ENCODE data around the gene KLHL26.
"Not testable (repeated sequence)": the region's sequence is repeated elsewhere in the genome, so short reads cannot be mapped to it uniquely, and the experiment has no call there.

Gene KLHL26

GRCh38 chr19:18636969-18637629 is at the start of gene KLHL26:
KLHL26 (plus strand) TSS chr19:18637028; CDS start chr19:18637055, 27 bp downstream.
- peaks cover 35% of the 10 kb centered on the region for H4K20me1 ChIP-seq
- H3K4me2 ChIP-seq, result peak within 1 kb of the TSS; percentile 99
- peaks cover 35% of the 10 kb centered on the region for H3K4me1 ChIP-seq
- H3K27me3 ChIP-seq, result no peaks in the 10 kb centered on the region
- no peaks in the 10 kb centered on the region for H3K9me3 ChIP-seq
- TF ChIP-seq Cebpa-rat (IDR thresholded peaks at IDR 0.05), result no peak
- peak within 1 kb of the TSS; percentile 90 for H3K4me3 ChIP-seq
- H3K27ac ChIP-seq, result peak within 1 kb of the TSS; percentile 91
- peaks cover 9% of the 10 kb centered on the region; the same call in 1 of the 2 replicates for H3K36me3 ChIP-seq
- H3K9ac ChIP-seq, result peak within 1 kb of the TSS; percentile 94

GRCh38 chr19:18587561-18587960 is 49.3 kb upstream of the KLHL26 start:
- Histone ChIP-seq H4K20me1 (peaks cover 17% of the 10 kb centered on the region), H3K36me3 (peaks cover 21% of the 10 kb centered on the region), H3K4me3 (no peak overlapping the region), H3K27ac (no peak overlapping the region), H3K9ac (no peak overlapping the region), H3K4me2 (peak overlapping the region; percentile 98), H3K9me3 (peaks cover 7% of the 10 kb centered on the region), H3K27me3 (no peaks in the 10 kb centered on the region), H3K4me1 (peaks cover 58% of the 10 kb centered on the region)
- TF ChIP-seq Cebpa-rat (IDR thresholded peaks at IDR 0.05), result no peak

- H3K27ac ChIP-seq, result peak overlapping the region; percentile 85
- peak overlapping the region; percentile 98 for H3K4me2 ChIP-seq
- peaks cover 18% of the 10 kb centered on the region for H4K20me1 ChIP-seq
- peaks cover 63% of the 10 kb centered on the region for H3K4me1 ChIP-seq
- H3K9ac ChIP-seq, result peak overlapping the region; percentile 78
- H3K36me3 ChIP-seq, result peaks cover 21% of the 10 kb centered on the region
- TF ChIP-seq Cebpa-rat (IDR thresholded peaks at IDR 0.05), result no peak
- H3K27me3 ChIP-seq, result no peaks in the 10 kb centered on the region
- H3K9me3 ChIP-seq, result peaks cover 7% of the 10 kb centered on the region
- peak overlapping the region; percentile 78 for H3K4me3 ChIP-seq
Observed at GRCh38 chr19:18587962-18588610, 48.7 kb upstream of the KLHL26 start.

DNA sequence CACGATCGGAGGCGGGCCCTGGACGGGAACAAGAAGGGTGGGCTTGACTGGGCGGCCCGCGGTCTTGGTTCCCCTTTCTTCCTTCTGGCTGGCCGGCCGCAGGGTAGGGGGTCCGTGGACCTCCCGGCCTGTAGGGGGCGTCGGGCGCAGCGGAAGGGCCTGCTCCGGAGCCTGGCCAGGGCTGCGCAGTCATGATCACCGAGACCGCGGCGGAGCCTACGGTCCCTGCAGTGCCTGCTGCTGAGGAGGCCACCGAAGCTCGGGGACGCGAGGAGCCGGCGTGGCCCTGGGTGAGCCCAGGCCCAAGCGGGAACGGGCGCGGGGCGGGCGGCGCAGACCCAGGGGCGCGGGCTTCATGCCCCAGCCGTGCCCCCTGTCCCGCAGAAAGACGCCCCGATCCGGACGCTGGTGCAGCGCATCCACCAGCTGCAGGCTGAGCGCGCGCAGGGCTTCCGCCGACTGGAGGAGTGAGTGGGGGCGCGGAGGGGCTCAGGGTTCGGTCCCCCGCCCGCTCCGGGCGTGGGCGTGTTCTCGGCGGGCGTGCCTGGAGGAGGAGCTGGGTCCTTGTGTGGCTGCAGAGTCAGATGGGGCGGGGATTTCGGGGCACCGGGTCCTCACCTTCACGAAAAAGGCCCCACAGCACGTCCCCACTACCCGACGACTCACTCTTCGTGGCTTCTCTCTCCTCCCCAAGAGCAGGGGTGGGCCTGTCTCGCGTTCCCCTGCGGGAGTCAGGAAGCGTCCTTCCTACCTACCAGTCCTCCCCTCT is 48.0 kb upstream of the KLHL26 start, which contains the start of gene REX1BD:
Gene REX1BD (plus strand): TSS at position 188 of the 769 bp plus-strand sequence. CDS start 4 bp downstream, at position 192.
- peak within 1 kb of the TSS; percentile 78 for H3K4me3 ChIP-seq
- peak within 1 kb of the TSS; percentile 78 for H3K9ac ChIP-seq
- no peak for TF ChIP-seq Cebpa-rat (IDR thresholded peaks at IDR 0.05)
- H3K4me2 ChIP-seq, result peak within 1 kb of the TSS; percentile 98
- peak within 1 kb of the TSS; percentile 85 for H3K27ac ChIP-seq
- H3K36me3 ChIP-seq, result peaks cover 21% of the 10 kb centered on the region
- peaks cover 70% of the 10 kb centered on the region for H3K4me1 ChIP-seq
- H4K20me1 ChIP-seq, result peaks cover 25% of the 10 kb centered on the region
- H3K9me3 ChIP-seq, result peaks cover 7% of the 10 kb centered on the region
- no peaks in the 10 kb centered on the region for H3K27me3 ChIP-seq

GRCh38 chr19:18589380-18590272 is 47.2 kb upstream of the KLHL26 start:
- H3K4me2 ChIP-seq, result peak overlapping the region; percentile 98
- peak overlapping the region; percentile 78 for H3K4me3 ChIP-seq
- H3K36me3 ChIP-seq, result peaks cover 21% of the 10 kb centered on the region
- peak overlapping the region; percentile 85 for H3K27ac ChIP-seq
- H4K20me1 ChIP-seq, result peaks cover 26% of the 10 kb centered on the region
- no peak for TF ChIP-seq Cebpa-rat (IDR thresholded peaks at IDR 0.05)
- H3K27me3 ChIP-seq, result no peaks in the 10 kb centered on the region
- H3K4me1 ChIP-seq, result peaks cover 78% of the 10 kb centered on the region
- H3K9me3 ChIP-seq, result peaks cover 7% of the 10 kb centered on the region
- H3K9ac ChIP-seq, result peak overlapping the region; percentile 78

GRCh38 chr19:18590273-18591272 is 46.3 kb upstream of the KLHL26 start:
- Histone ChIP-seq H3K4me3 (no peak overlapping the region), H3K4me1 (peaks cover 81% of the 10 kb centered on the region)

DNA sequence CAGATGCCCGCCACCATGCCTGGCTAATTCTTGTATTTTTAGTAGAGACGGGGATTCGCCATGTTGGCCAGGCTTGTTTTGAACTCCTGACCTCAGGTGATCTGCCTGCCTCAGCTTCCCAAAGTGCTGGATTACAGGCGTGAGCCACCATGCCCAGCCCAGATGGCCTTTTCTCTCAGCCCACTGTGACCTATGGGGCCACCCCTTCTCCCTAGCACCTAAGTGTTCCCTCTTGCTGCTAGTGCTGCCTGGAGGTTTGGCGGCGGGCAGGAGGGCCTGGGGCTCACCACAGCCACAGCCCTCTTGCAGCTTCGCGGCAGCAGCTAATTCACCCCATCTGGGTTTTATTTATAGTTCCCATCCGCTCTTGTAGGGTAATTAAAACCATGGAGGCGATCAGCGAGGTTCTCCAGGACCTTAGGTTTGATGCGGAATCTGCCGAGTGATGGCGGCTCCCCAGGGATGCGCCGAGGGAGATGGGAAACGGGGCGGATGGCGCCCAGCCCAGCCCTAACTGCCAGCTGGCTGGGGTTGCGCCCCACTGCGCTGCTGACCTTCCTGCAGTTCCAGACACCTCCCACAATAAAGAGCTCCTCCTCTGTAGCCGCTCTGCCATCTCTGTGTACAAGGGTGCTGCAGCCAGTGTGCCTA is 45.0 kb upstream of the KLHL26 start:
- Histone ChIP-seq H3K9me3 (peaks cover 3% of the 10 kb centered on the region), H3K27ac (no peak overlapping the region), H3K4me1 (peaks cover 84% of the 10 kb centered on the region), H4K20me1 (peaks cover 44% of the 10 kb centered on the region), H3K36me3 (peaks cover 21% of the 10 kb centered on the region), H3K27me3 (peaks cover 13% of the 10 kb centered on the region; the same call in 1 of the 2 replicates), H3K4me3 (no peak overlapping the region), H3K4me2 (peak overlapping the region; percentile 28), H3K9ac (no peak overlapping the region)
- TF ChIP-seq Cebpa-rat (IDR thresholded peaks at IDR 0.05), result no peak

More at GRCh38 chr19:18590273-18591272, 46.3 kb upstream of the KLHL26 start:
- peaks cover 21% of the 10 kb centered on the region for H3K36me3 ChIP-seq
- peaks cover 7% of the 10 kb centered on the region for H3K9me3 ChIP-seq
- no peak for TF ChIP-seq Cebpa-rat (IDR thresholded peaks at IDR 0.05)
- H3K27me3 ChIP-seq, result peaks cover 4% of the 10 kb centered on the region; the same call in 1 of the 2 replicates
- peak overlapping the region; percentile 98 for H3K4me2 ChIP-seq
- H3K9ac ChIP-seq, result no peak overlapping the region
- H3K27ac ChIP-seq, result no peak overlapping the region
- peaks cover 35% of the 10 kb centered on the region for H4K20me1 ChIP-seq

GRCh38 chr19:18592732-18593131 is 44.1 kb upstream of the KLHL26 start:
- peaks cover 92% of the 10 kb centered on the region for H3K4me1 ChIP-seq
- peaks cover 21% of the 10 kb centered on the region for H3K36me3 ChIP-seq
- H3K9ac ChIP-seq, result peak overlapping the region; percentile 48; the same call in 1 of the 2 replicates
- H3K27me3 ChIP-seq, result peaks cover 16% of the 10 kb centered on the region; the same call in 1 of the 2 replicates
- H3K4me2 ChIP-seq, result peak overlapping the region; percentile 96
- not testable (repeated sequence) for H3K9me3 ChIP-seq, H3K4me3 ChIP-seq, H3K27ac ChIP-seq
- H4K20me1 ChIP-seq, result peaks cover 44% of the 10 kb centered on the region
